Activated CD8-positive, alpha-beta T cell treated with anti-CD3 and anti-CD28 coated beads for 36 hours (primary cell): ENCODE data around the gene COL20A1. TPM values are rescaled to one million over a fixed set of nuclear protein-coding genes. Genes with fewer than 3 reads are reported as not detected.
A peak's percentile ranks its signal among the peaks of the same experiment; 100 is the strongest.

Experiments used
- ATAC-seq: fragments of 200-7000 bp; cut with Tn5 transposase; one replicate; pipeline ENCODE4 v1.10.0; 2021; ENCODE audit warnings: mild to moderate bottlenecking, moderate library complexity
- CTCF ChIA-PET: fragments of 350-600 bp; sonication (Branson Sonifier 250); formaldehyde crosslinking; loops from one replicate; lab custom pipeline; 2021; ENCODE audit warnings: antibody characterized with exemption; lab: Charles Lee
- POLR2A ChIA-PET: fragments of 350-600 bp; sonication (Branson Sonifier 250); formaldehyde crosslinking; loops from one replicate; lab custom pipeline; 2021; ENCODE audit warnings: antibody characterized with exemption; lab: Charles Lee
- DNase-seq: peaks from one replicate; pipeline ENCODE4 v3.0.0-alpha.2; 2020
- H3K27ac Mint-ChIP-seq: one replicate; pipeline ENCODE4 v1.8.0; 2021; ENCODE audit warnings: mild to moderate bottlenecking, mixed read lengths
- H3K27me3 Mint-ChIP-seq: one replicate; pipeline ENCODE4 v1.8.0; 2021; ENCODE audit warnings: mixed read lengths
- H3K36me3 Mint-ChIP-seq: one replicate; pipeline ENCODE4 v1.8.0; 2021; ENCODE audit warnings: low read depth, mixed read lengths
- H3K4me1 Mint-ChIP-seq: one replicate; pipeline ENCODE4 v1.8.0; 2021; ENCODE audit warnings: low read depth, mixed read lengths
- H3K4me3 Mint-ChIP-seq: one replicate; pipeline ENCODE4 v1.8.0; 2021; ENCODE audit warnings: mild to moderate bottlenecking, moderate library complexity, mixed read lengths
- H3K9me3 Mint-ChIP-seq: one replicate; pipeline ENCODE4 v1.8.0; 2021; ENCODE audit warnings: mixed read lengths
- intact Hi-C: fragments of 100-400 bp; cut with micrococcal nuclease; formaldehyde crosslinking; loops from one replicate; pipeline ENCODE4 v1.10.0; 2022
- total RNA-seq, 2 experiments: library from RNA; stranded (reverse); gene quantifications; one replicate each; pipeline ENCODE4 v1.2.3, GENCODE V29; 2021
- TF ChIP-seq, protein P1 (sequence below): fragments of 200-600 bp; IDR thresholded peaks from one replicate; pipeline ENCODE4 v1.8.0; 2022; ENCODE audit warnings: antibody characterized with exemption, mild to moderate bottlenecking

The COL20A1 gene
- total RNA-seq, 2 experiments from 2014 or later, result 0.04 TPM; not detected in 1

DNA sequence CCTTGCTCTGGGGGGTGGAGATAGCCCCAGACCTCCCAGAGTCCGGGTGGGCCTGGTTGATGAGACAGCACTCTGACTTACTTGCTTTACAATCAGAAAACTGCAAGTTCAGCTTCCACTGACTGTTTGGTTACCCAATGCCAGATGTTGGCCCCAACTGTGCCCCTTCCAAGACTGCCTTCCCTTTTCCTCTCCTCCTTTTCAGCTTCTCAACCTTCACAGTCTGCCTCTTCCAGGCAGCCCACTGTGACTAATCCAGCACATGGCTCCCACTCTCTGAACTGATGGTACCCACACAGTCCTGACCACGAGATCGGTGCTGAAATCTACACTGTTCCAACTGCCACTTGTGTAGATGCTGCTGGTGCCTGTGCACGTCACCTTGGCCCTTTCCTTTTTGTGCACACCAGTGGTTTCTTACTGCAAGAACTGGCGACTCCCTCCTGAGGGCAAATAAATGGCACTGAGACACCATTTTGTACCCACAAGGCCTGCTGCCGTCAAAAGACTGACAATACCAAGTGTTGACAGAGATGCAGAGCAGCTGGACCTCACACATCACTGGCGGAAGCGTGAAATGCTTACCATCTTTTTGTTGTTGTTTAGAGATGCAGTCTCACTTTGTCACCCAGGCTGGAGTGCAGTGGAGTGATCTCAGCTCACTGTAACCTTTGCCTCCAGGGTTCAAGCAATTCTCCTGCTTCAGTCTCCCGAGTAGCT, 22.2 kb upstream of the COL20A1 start:
- Mint-ChIP-seq H3K27me3 (peaks cover 1% of the 10 kb centered on the region), H3K4me1 (peaks cover 21% of the 10 kb centered on the region), H3K36me3 (no peaks in the 10 kb centered on the region), H3K4me3 (no peak overlapping the region), H3K27ac (no peak overlapping the region), H3K9me3 (no peaks in the 10 kb centered on the region)
- no peak for ATAC-seq
- ChIA-PET CTCF (interaction anchor here (1.5 to 4.1 kb wide), 3 partner anchors 37 to 56 kb away, joined by 3 to 23 read pairs (median 9); no protein-coding TSS in a partner anchor), POLR2A (interaction anchor here (1.5 kb wide), 1 partner anchor 24 kb away, joined by 4 read pairs; no protein-coding TSS in a partner anchor)
- no peak for DNase-seq
- TF ChIP-seq, protein P1, sequence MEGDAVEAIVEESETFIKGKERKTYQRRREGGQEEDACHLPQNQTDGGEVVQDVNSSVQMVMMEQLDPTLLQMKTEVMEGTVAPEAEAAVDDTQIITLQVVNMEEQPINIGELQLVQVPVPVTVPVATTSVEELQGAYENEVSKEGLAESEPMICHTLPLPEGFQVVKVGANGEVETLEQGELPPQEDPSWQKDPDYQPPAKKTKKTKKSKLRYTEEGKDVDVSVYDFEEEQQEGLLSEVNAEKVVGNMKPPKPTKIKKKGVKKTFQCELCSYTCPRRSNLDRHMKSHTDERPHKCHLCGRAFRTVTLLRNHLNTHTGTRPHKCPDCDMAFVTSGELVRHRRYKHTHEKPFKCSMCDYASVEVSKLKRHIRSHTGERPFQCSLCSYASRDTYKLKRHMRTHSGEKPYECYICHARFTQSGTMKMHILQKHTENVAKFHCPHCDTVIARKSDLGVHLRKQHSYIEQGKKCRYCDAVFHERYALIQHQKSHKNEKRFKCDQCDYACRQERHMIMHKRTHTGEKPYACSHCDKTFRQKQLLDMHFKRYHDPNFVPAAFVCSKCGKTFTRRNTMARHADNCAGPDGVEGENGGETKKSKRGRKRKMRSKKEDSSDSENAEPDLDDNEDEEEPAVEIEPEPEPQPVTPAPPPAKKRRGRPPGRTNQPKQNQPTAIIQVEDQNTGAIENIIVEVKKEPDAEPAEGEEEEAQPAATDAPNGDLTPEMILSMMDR, result no peak
- intact Hi-C loops, result no loop called here

DNA sequence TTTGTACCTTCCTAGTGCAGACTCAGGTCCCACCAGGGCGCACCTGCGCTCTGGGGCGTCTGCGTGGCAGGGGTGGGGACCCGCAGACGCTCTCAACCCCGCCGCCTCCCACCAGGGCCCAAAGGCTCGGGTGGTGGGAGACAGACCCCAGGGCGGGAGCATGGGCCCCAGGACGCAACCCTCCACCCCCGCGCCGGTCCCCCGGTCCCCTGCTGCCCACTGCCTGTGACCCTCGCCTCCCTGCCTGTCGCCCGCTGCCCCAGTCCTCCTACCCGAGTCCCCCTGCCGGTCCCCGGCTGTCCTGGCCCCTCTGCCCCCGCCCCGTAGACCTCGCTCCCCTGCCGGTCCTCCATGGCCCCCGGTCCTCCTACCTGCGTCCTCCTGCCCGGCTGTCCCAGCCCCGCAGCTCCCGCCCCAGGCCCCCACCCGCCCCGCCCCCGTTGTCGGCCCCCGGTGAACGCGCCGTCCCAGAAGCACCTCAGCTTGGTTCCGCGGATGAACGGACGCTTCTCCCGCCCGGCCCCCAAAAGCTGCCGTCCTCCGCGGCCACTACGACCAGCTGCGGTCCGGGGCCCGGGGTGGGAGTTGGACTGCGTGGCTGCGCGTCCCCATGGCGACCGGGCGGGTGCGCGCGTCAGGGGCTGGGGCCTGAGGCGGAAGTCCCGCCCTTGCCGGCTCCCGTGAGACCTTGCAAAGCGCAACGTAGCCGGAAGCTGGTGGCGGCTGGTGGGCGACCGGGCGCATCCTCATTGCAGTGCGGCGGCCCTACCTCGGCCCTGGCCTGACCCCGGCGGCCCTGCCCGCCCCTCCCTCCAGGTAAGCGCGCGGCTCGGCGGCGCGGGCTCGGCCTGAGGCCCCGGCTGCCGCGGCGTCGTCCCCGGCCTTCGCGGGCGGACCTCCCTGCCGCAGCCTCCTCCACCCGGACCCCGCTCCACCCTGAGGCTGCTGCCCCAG, 20.6 kb upstream of the COL20A1 start, which contains the start of gene ARFGAP1:
ARFGAP1 (plus strand) TSS at position 709 of the 954 bp plus-strand sequence. CDS start 2,768 bp downstream, outside the sequence.
- Mint-ChIP-seq H3K4me1 (peaks cover 21% of the 10 kb centered on the region), H3K36me3 (peaks cover 3% of the 10 kb centered on the region), H3K27me3 (no peaks in the 10 kb centered on the region), H3K9me3 (no peaks in the 10 kb centered on the region), H3K27ac (peak within 1 kb of the TSS; percentile 72), H3K4me3 (peak within 1 kb of the TSS; percentile 79)
- ChIA-PET CTCF (interaction anchor here (1.0 to 4.1 kb wide), 6 partner anchors 9 to 57 kb away, joined by 3 to 23 read pairs (median 4); no protein-coding TSS in a partner anchor), POLR2A (interaction anchor here (1.0 to 1.7 kb wide), 4 partner anchors 9 to 335 kb away, joined by 3 to 6 read pairs (median 4); partner anchors contain the start of gene GID8)
- DNase-seq, result peak; percentile 96
- TF ChIP-seq, protein P1, result no peak
- intact Hi-C loops, result no loop called here
- peak; percentile 98 for ATAC-seq

DNA sequence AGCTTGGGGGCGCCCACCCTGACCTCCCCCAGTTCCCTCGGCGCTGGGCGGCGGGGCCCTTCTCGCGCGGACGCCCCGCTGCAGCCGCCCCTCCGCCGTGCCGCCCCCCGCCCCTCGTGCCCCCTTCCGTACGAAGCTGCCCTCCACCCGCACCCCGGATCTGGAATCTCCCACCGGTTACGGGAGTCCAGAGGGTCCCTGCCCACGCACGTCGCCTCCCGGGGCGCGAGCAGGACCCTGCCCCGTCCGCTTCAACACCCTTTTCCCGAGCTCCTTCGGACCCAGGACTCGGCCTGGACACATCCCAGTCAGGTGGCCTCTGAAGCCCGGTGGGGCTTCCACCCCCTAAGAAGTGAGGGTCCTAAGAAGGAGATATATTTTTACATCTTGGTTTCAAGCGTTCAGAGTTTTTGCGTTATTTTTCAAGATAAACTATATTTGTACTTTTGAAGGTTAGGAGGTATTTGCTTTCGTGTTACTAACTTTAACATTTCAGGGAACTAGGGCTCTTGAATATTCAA, 19.9 kb upstream of the COL20A1 start:
- TF ChIP-seq, protein P1, result no peak
- Mint-ChIP-seq H3K36me3 (peaks cover 3% of the 10 kb centered on the region), H3K27ac (peak overlapping the region; percentile 72), H3K4me1 (peaks cover 21% of the 10 kb centered on the region), H3K4me3 (peak overlapping the region; percentile 79), H3K9me3 (no peaks in the 10 kb centered on the region), H3K27me3 (no peaks in the 10 kb centered on the region)
- ChIA-PET POLR2A (interaction anchor here (1.0 to 1.7 kb wide), 4 partner anchors 8 to 335 kb away, joined by 3 to 6 read pairs (median 4); partner anchors contain the start of gene GID8), CTCF (interaction anchor here (1.0 to 4.1 kb wide), 3 partner anchors 8 to 49 kb away, joined by 3 to 23 read pairs (median 3); no protein-coding TSS in a partner anchor)
- intact Hi-C loops, result no loop called here
- DNase-seq (no peak), ATAC-seq (peak; percentile 7)

DNA sequence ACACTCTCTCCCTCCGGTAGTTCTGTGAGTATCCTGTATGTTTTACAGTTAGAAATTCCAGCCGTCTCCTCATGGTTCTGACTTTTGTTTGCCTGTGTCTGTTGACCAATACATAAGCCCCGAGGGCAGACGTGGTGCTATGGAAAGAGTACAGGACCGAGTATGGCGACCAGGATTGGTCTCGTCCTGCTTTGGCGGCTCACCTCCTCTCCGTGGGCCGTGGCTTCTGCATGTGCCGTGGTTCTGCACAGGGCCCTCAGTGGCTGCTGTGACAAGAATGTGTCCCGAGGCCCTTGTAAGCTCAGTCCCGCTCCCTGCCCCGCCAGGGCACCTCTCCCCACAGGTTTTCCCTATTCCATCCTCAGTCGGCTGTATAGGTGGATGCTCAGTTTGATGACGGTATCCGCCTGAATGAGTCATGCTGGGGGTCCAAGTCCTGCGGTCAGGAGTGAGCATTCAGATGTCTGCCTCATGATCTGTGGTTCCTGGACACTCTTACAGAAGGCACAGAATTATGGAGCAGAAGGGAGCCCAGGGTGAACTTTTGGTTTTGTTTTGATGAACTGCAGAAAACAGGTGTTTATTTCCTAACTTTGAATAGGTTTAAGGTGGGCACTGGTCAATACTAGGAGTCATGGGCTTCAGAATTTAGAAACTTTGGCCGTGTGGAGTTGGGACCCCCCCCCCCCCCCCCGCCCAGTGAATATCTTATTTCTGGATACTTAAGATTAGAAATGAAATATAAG, 19.2 kb upstream of the COL20A1 start:
- ATAC-seq (no peak), DNase-seq (no peak)
- Mint-ChIP-seq H3K27ac (peak overlapping the region; percentile 72), H3K9me3 (no peaks in the 10 kb centered on the region), H3K27me3 (no peaks in the 10 kb centered on the region), H3K4me1 (peaks cover 21% of the 10 kb centered on the region), H3K4me3 (peak overlapping the region; percentile 79), H3K36me3 (peaks cover 3% of the 10 kb centered on the region)
- intact Hi-C loops, result no loop called here
- TF ChIP-seq, protein P1, result no peak
- ChIA-PET POLR2A (interaction anchor here (1.0 to 1.7 kb wide), 3 partner anchors 7 to 336 kb away, joined by 4 to 6 read pairs (median 4); partner anchors contain the start of gene GID8), CTCF (interaction anchor here (1.0 to 4.1 kb wide), 2 partner anchors 8 to 50 kb away, joined by 3 to 23 read pairs; no protein-coding TSS in a partner anchor)
